Fibroblast of the conjunctiva (primary cell): ENCODE results near the gene EML4.
"Not testable (repeated sequence)": the region's sequence is repeated elsewhere in the genome, so short reads cannot be mapped to it uniquely, and the experiment has no call there.

Source experiments
- DNase-seq: peaks from one replicate; pipeline ENCODE4 v3.0.0-alpha.2; 2010; ENCODE audit warnings: low read depth

Gene EML4

DNA sequence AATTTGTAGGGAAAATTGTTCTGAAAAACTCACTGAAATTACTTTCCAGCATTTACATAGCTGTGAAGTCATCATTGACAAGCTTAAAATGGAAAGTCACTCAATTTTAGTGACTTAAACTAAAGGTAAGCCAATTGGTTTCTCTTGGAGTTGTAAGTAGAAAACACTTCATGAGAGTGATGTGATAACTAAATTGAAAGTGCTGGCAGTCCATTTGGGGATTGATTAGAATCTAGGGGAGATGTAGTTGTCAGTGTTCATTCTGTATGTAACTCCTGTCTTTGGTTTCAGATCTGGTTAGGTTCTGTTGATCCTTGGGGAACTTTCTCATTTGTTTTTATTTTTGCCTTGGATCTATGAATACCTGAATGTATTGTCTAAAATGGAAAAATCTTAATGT is 138.0 kb downstream of the EML4 start:
- DNase-seq, result no peak

DNA sequence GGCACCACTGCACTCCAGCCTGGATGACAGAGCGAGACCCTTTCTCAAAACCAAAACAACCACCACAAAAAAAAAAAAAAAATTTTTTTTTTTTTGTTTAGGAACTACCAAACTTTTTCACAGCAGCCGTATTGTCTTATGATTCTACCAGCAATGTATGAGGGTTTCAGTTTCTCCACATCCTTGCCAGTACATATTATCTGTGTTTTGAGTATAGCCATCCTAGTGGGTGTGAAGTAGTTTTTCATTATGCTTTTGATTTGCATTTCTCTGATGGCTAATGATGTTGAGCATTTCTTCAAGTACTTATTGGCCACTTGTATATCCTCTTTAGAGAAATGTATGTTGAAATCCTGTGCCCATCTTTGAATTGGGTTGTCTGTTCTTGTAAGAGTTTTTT is 140.2 kb downstream of the EML4 start:
- no peak for DNase-seq

DNA sequence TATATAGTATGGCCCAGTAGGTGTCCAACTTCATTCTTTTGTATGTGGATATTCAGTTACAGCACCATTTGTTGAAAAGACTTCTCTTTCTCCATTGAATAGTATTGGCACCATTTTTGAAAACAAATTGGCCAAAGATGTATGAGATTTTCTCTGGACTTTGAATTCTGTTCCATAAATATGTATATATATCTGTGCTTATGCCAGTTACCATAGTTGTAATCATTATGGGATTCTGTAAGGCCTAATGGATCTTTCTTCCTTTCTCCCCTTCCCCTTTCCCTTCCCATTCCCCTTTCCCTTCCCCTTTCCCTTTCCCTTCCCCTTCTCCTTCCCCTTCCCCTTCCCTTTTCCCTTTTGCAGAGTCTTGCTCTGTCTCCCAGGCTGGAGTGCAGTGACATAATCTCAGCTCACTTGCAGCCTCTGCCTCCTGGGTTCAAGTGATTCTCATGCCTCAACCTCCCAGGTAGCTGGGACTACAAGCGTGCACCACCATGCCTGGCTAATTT is 140.9 kb downstream of the EML4 start:
- DNase-seq, result no peak

DNA sequence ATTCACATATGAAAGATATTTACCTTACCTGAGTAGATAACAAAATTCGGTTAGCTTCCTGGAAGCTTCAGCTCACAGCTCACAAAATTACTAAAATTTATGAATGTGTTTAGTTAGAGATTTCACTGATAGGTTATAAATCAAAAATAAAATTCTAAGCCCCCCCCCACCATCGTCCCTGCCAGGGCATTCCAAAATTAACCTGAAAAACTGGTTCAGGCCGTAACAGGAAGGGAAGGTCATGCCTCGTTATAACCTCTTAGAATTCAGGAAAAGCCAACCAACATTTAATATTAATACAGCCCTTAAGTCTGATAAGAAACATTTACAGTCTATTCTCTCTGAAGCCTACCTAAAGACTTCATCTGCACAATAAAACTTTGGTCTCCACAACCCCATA is 143.0 kb downstream of the EML4 start:
- DNase-seq, result no peak

DNA sequence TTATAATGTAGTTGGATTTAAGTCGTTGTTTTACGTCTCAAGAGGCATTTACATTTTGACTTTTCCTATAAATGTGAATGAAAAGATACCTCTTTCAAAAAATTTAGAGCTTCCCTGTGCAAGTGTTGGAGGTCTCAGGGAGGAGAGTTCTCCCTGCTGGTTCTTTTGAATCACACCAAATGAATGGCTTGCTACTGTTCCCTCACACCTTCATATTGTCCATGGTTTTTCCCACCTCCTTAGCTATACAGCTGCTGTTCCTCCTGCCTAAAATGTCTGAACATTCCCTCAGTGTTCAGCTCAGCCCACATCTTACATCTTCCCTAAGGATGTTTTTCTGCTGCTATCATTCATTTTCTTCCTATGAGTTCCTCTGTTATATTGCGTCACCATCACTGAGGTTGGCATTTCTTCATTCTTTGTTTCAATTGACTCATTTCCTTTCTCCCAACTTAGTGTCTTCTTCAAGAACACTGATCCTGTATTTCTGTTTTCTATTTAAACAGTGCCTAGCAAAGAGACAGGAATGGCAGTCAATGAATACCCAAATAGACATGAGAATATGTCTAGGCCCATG is 145.8 kb downstream of the EML4 start:
- DNase-seq, result peak; percentile 65

DNA sequence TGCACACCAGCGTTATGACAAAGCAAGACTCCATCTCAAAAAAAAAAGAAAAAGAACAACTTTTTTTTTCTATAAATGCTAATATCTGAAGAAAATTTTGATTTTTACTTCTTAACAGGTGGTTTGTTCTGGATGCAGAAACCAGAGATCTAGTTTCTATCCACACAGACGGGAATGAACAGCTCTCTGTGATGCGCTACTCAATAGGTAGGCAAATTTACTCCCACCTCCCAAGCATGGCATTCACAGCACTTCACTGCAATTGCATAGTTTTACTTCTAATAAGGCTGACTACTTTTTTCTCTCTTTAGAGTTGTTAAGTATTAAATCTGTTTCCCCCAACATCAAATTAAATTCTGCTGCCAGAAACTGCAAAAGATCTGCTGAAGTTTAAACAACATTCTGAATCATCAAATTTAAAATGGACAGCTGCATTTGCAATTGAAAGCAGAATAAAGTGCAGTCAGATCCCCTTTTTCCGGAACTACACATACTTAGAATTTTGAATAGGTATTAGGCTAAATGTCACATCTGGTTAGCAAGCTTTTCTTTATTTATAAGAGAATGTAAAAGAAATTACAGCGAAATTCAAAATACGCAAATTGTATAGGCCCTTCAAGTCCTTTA is 146.8 kb downstream of the EML4 start:
- DNase-seq, result no peak

DNA sequence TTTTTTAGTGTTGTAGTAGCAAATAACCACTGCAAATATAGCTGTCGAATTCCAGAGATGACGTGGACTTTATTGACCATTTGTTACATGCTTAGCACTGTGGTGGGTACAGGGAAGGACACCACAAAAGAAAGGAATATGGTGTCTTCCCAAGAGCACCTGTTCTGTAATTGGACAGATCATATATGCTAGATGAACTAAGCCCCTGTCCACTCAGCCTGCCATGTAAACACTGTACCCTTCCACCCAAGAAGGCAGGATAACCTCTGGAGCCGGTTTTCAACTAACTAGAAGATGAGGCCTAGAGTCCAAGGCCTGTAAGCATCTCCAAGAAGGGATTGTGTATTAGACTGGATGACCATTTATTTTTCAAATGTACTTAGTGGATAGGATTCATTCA is 147.8 kb downstream of the EML4 start:
- no peak for DNase-seq

DNA sequence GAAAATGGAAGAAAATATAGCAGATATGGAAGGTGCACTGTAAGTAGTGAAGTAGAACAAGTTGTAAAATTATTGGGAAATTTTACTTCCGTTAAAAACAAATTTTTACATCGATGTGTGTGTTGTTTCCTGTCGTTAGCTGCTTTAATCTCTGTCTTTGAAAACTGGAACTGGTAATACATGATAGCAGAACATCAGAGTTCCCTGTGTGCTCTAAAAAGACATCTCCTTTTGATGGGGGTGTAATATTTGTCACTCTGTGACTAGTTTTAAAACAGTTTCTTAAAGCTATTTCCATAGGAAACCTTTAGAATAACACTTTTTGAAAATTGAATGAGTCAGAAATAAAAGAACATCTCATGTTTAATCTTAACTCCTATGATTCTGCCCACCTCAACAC is 148.3 kb downstream of the EML4 start:
- DNase-seq, result no peak

DNA sequence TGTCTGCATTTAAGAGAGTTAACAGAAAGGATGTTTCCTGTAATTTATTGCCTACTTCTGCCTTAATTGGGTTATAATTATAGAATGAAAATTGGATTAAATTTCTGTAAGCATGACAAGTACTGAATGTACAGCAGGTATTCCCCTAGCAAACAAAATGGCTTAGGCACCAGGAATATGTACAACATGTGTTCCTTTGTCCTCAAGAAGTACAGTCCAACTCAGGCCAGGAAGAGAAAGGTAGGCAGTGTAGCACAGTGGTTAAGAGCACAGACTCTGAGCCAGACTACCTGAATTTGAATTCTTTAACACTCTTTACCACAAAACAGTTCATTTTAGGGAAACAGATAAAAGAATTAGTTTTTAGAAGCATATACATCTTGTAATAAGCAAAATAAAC is 148.8 kb downstream of the EML4 start:
- DNase-seq, result no peak

DNA sequence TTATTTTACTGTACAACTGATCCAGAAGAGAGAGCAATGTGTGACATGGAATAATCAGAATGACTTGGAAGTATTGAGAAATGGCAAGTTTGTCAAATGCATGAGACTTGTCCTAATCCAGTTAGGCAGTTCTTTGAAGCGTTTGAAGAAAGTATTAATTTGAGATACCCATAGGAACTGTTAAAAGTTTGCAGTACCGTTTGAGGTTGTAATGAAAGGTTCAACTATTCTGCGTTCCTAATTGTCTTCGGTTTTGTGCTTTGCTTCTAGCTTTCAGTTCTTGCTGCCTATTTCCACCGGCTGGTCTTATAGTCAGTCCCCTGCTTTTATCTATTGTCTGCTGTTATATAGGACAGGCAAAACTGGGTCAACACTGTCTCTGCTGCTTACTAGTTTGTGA is 150.1 kb downstream of the EML4 start:
- DNase-seq, result no peak

DNA sequence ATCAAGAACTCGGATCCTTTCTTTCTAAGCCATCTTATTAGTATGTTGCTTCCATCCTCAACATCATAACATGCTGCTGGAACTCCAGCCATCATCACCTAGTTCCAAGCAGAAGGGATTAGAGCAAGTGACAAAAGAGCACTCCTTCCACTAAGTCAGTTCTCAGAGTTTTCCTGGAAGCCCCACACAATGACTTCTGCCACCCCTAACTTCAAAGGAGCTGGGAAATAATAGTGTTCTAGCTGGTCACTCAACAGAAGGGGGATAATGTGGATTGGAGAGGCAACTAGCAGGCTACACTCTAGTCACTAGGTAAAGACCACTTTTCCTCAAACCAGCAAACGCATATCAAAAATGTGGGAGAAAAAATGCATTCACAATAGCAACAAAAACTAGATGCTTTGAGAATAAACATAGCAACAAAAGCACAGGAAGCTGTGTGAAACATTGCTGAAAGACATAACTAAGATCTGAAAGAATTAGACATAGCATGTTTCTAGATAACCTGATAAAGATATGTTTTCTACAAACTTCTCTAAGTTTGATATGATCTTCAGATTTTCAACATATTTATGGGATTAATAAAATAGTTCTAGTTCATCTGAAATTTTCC is 152.4 kb downstream of the EML4 start:
- DNase-seq, result no peak

DNA sequence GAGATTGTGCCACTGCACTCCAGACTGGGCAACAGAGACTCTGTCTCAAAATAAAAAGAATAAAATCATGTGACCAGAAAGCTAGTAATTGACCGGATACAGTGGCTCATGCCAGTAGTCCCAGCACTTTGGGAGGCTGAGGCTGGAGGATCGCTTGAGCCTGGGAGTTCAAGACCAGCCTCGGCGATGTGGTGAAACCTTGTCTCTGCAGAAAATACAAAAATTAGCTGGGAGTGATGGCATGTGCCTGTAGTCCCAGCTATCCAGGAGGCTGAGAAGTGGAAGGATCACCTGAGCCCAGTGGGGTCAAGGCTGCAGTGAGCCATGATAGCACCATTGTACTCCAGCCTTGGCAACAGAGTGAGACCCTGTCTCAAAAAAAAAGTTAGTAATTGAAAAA is 155.1 kb downstream of the EML4 start:
- no peak for DNase-seq

DNA sequence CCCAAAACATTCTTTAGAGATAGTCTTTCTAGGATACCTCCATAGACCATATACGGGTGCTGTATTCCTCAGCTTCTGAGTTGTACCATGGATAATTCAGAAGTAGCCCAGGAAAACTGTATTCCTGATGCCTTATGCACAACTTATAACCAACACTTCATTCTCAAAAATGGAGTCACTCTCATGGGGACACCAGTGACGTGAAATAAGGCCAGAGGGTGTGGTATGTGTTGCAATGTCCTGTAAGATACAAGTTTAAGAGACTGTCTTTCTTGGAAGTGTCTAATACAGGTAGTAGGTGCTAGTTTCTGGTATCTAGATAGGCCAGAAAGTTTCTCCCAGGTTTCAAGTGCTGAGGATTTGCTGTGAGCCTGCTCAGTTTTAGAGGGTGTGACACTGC is 155.8 kb downstream of the EML4 start:
- no peak for DNase-seq

DNA sequence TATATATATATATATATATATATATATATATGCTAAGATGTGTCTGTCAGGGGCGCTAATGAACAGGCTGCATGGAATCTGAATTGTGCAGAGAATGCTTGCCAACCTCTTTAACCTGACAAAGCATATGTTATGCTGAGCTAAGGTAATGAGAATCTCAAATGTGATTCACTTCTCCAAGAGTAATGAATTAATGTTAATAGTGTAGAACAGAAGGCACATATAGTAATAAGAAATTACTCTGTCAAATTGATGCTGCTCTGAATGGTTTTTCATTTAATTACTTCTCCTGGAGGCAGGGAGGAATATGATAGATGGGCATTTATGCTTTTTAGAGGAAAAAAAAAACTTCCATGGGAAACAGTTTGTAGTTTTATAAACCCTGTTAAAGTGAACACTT is 156.5 kb downstream of the EML4 start:
- DNase-seq, result no peak

DNA sequence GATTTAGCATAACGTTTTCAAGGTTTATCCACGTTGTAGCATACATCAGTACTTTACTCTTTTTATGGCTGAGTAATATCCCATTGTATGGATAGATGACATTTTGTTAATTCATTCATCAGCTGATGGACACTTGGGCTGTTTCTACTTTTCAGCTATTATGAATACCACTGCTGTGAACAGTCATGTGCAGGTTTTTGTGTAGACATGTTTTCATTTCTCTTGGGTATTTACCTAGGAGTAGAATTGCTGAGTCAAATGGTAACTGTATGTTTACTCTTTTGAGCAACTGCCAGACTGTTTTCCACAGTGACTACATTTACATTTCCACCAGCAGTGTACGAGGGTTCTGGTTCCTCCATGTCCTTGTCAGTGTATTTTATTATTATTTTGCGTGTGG is 158.0 kb downstream of the EML4 start:
- no peak for DNase-seq

DNA sequence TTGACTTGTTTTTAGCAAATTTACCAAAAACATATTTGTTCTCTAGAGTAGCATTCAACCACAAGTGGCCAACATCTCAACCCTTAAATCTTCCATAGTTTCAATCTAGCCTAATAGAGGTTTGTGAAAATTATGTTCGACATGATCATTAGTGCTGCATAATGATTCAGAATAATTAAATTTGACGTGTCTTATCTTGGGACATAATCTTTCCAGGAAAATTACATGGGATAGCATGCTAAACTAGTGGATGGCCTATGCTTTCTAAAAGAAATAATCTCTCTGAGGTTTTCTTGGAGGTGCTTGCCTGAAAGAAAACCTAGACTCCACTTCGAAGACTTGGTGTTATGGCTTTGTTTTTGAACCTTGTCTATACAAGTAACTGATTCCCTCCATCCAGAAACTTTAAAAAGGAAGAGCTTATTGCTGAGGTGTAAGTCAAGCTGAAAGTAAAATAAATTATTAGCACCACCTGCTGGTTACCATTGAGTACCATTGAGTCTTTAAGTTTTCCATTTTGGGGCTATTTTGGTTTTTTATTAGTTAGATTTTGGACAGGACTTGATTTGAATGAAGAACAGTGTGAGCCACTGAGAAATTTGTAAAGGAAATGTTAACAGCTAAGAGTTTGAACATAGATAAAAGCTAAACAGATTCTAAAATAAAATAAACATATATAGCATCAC is 159.1 kb downstream of the EML4 start:
- peak; percentile 28 for DNase-seq

DNA sequence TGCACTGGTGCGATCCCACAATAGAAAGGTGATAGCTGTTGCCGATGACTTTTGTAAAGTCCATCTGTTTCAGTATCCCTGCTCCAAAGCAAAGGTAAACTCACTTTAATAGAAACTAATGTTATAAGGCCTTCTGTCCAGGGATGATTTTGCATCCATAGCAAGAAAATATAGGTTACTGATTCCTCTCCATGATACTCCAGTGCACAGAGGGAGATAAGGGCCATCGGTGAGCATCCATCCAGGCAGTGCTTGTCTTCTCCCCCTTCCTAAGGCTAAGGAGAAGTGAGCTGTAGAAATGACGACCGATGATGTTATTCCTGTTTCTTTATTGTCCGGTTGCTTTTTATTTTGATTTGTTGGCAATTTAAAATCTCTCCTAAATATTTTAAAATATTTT is 159.8 kb downstream of the EML4 start:
- no peak for DNase-seq

DNA sequence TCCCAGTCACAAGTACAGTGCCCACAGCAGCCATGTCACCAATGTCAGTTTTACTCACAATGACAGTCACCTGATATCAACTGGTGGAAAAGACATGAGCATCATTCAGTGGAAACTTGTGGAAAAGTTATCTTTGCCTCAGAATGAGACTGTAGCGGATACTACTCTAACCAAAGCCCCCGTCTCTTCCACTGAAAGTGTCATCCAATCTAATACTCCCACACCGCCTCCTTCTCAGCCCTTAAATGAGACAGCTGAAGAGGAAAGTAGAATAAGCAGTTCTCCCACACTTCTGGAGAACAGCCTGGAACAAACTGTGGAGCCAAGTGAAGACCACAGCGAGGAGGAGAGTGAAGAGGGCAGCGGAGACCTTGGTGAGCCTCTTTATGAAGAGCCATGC is 160.6 kb downstream of the EML4 start:
- DNase-seq, result no peak

DNA sequence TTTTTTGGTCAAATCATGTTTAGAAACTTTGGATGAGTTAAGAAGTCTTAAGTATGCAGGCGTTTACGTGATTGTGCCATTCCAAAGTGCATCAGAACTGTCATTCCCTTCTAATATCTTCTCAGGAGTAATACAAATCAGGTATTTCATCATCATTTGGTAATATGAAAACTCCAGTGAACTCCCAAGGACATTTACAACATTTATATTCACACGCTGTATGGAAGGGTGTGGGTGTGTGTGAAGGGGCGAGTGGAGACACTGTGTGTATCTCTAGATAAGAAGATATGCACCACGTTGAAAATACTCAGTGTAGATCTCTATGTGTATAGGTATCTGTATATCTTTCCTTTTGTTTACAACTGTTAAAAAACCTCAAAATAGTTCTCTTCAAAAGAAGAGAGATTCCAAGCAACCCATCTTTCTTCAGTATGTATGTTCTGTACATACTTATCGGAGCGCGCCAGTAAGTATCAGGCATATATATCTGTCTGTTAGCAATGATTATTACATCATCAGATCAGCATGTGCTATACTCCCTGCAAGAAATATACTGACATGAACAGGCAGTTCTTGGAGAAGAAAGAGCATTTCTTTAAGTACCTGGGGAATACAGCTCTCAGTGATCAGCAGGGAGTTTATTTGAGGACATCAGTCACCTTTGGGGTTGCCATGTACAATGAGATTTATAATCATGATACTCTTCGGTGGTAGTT is 162.6 kb downstream of the EML4 start:
- no peak for DNase-seq

DNA sequence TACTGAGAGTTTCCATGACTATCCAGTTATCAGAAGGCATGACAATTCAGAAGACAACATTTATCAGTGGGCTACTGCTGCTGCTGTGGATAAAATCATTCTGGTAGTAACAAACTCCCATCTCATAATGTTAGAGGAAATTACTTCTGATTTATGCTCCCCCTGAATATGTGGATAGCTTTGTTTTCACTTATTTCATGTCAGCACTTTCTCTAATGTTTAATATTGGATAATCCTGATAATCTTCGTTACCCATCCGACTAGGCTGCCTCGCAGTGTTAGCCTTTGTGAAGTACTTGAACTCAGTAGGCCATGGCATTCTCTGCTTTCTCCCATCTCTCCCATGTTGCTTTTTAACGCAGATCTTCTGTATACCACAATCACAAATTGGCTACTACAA is 163.4 kb downstream of the EML4 start:
- no peak for DNase-seq

DNA sequence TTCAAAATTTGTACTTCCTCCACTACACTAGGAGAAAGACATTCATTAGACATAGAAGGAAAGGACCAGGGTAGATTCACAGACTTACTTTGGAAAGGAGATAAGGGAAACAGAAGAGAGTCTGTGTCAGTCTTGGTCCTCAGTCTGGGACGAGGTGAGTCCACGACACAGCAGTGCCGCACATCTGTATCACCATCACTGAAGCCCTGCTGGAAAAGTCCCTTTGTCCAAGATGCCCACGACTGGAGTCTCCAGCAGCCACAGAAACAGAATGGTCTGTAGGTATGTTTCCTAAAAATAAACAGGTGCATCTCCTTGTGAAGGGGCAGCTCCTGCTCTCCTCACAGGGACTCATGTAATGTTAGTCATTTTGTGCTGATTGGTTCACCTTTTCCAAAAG is 164.4 kb downstream of the EML4 start:
- DNase-seq, result no peak

DNA sequence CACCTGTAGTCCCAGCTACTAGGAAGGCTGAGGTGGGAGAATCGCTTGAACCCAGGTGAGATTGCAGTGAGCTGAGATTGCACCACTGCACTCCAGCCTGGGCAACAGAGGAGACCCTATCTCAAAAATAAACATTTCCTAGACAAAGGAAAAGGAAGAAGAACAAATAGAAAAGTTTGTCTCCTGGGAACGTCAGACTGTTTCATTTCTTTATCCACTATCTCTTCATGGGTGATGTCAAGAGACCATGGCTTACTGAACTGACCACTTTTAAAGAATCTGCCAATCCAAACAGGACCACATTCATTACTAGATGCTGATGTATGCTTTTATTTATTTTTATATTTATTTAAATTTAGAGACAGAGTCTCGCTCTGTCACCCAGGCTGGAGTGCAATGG is 165.1 kb downstream of the EML4 start:
- DNase-seq, result no peak

DNA sequence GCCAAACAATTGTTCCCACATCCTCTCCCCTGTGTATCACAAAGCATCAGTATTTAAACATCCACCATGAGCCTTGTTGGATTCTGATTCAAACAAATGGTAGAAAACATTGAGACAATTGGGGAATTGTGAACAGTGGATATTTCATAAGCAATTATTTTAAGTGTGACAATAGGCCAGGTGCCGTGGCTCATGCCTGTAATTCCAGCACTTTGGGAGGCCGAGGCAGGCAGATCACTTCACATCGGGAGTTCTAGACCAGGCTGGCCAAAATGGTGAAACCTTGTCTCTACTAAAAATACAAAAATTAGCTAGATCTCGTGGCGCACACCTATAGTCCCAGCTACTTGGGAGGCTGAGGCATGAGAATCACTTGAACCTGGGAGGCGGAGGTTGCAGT is 165.7 kb downstream of the EML4 start:
- not testable (repeated sequence) for DNase-seq
